HG03460 (cell line): ENCODE results near the gene ARHGAP20.
"Not testable (repeated sequence)": the region's sequence is repeated elsewhere in the genome, so short reads cannot be mapped to it uniquely, and the experiment has no call there.

Experiments used
- ATAC-seq: cut with Tn5 transposase; IDR thresholded peaks from one replicate; pipeline ENCODE4 v1.9.1; 2021; ENCODE audit not compliant: unreplicated experiment

ARHGAP20 gene

GRCh38 chr11:110619366-110619765 lies 92.9 kb downstream of the ARHGAP20 start:
- ATAC-seq = not testable (repeated sequence)

- ATAC-seq = no peak
These were observed 98.2 kb downstream of the ARHGAP20 start for GRCh38 chr11:110614031-110614430.

DNA sequence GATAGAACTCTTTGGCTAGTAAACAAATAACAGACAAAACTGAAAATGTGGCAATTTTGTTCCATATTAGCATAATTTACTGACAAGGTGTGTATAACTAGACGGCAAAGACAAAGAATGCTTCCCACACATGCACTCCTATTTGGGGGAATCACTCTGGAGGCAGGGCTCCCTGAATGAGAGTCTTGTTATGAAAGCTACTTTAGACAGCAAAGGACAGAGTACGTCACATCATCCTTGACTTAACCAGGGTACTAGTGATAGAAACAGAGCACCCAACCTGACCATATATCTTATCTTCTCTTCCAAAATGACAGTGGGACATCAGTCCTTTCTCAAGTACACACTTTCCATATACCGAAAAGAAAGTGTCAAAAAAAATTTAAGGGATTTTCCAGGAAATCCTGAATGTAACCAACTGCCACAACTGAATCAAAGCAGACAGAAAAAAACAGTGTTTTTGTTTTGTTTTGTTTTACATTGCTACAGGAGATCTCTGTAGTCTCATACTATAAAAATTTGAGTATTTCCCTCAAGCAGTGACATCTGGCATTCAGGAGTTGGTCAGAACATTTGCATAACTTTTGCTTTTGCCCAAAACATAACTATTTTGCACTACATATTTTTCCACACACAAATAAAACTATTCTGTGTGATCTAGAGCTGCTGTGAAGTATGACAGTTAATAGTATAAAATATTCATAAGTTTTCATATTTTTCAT lies 98.9 kb downstream of the ARHGAP20 start:
- ATAC-seq = no peak

GRCh38 chr11:110606415-110606814 lies 105.8 kb downstream of the ARHGAP20 start:
- no peak for ATAC-seq

DNA sequence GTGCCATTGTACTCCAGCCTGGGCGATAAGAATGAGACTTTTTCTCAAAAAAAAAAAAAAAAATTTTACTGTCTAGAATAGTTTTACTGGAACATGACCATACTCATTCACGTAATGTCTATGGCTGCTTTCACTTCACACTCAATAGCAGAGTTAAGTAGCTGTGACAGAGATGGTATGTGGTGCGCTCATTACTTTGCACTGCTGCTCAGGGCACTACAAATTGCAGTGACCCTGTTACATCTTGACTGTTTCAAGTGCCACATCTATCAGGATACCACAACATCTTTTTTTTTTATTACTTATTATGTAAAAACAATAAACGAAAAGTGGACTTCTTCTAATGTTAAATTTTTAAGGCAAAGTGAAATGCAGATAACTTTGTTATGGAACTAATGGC lies 110.3 kb downstream of the ARHGAP20 start:
- ATAC-seq = no peak

DNA sequence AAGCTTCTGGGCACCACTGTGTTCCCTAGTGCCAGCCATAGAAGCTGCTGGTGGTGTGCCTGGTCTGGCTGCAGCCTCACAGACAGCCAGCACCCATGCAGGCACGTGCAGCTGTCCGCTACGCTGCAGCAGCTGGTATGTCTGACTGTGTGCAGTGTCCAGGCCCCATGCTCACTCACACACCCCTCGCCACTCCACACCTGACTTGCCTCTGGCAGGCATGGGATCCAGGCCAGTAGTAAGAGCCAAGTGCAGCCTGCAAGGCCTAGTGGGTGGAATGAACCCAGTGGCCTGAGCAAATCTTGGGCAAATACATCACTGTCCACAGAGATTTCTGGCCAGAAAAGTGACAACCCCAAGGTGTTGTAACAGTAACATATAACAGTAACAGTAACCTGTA lies 111.9 kb downstream of the ARHGAP20 start:
- ATAC-seq = no peak

GRCh38 chr11:110599207-110599606 lies 113.0 kb downstream of the ARHGAP20 start:
- ATAC-seq = no peak

DNA sequence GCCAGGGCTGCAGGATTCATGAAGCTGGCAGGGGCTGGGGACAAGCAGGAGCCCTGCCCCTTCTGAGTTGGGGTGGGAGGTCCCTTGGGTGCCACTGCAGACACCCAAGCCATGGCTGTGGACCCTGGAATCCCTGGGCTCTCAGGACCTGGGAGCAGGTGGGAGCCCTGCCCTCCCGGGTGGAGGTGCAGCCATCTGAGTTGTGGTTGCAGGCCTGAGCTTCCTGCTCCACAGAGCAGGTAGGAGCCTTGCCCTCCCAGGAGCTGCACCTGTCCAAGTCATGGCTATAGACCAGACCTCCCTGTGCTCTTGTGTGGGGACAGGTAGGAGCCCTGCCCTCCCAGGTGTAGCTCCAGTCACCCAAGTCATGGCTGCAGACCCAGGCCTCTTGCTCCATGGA lies 113.5 kb downstream of the ARHGAP20 start:
- ATAC-seq = no peak

DNA sequence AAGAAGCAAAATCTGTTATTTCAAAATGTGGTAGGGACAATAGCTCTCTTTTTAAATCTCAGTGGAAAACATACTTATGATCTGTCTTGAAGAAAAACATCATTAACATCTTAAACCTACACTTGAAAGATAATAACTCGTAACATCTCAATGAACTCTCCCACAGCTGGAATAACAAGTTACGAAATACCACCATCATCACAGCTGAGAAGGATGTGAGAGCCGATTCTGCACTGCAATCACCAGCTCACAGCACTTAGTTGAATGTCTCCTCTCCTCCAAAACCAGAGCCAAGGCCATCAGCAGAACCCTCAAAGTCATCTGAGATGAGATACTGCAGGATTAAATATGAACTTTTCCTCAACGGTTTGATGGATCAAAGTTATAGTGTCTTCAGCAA lies 124.3 kb downstream of the ARHGAP20 start:
- ATAC-seq = no peak

DNA sequence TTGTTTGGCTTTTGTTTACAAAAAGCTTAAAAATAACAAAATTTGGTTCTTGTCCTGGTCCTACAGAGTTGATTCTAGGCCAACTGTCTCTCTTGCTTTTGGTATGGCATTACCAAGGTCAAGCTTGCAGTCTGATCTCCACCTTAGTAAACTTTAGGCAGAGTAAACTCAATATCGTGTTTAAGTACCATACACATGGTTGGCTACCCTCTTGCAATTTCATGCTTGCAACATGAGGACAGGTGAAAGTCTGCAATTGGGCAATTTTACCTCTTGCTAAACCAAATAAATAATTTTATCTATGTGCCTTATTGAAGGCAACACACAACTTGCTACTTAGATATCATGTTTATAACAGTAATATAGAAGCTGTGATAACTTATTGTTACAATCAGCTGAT lies 125.1 kb downstream of the ARHGAP20 start:
- no peak for ATAC-seq

GRCh38 chr11:110584150-110584549 lies 128.1 kb downstream of the ARHGAP20 start:
- ATAC-seq = no peak

DNA sequence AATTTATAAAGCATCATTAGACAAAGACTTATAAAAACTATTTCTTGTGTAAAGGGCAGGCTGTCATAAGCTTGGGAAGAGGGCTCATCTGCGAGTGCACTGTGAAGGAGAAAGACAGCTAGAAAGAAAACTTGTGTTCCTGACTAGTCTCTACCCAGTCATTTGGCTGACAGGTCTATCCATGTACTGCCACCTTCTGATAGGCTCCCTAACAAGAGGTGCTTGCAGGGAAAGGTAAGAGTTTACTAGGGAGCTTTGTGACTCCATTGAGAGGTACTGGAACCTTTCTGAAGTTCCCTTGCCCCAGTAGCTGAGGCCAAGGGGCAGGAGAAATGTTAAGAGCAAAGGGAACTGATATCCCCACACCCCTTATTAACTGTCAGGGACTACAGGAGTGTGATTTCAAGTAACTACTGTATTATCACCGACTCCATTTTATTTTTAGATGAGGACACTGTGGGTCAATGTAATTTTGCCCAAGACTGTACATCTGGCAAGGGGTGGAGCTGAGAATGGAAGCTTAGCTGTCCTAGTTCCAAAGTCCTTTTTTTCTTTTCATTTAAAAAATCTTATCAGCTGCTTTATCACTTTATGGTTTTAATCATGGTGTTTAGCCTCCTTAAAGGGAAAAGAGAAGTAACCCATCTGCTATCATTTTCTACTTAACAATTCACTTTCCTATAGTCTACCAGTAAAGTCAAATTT lies 129.4 kb downstream of the ARHGAP20 start:
- no peak for ATAC-seq

GRCh38 chr11:110580571-110580970 lies 131.7 kb downstream of the ARHGAP20 start:
- no peak for ATAC-seq

DNA sequence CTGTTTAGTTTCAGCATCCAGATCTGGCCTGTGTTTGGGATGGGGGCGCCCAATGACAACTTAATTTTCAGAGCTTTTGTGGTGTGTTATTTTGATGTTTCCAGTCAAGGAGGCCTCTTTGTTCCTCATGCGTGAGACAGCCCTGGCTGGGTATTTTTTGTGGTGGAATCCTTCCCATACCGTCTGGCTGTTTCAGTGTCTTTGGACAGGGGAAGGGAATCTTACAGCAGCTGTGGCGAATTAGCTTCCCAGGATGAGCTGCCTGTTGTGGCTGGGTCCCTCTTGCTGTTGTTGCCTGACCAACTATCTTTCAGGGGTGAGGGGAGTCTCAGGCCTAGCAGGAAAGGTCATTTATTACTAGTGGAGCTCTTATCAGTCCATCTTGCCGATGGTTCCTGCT lies 138.8 kb downstream of the ARHGAP20 start:
- ATAC-seq = no peak

DNA sequence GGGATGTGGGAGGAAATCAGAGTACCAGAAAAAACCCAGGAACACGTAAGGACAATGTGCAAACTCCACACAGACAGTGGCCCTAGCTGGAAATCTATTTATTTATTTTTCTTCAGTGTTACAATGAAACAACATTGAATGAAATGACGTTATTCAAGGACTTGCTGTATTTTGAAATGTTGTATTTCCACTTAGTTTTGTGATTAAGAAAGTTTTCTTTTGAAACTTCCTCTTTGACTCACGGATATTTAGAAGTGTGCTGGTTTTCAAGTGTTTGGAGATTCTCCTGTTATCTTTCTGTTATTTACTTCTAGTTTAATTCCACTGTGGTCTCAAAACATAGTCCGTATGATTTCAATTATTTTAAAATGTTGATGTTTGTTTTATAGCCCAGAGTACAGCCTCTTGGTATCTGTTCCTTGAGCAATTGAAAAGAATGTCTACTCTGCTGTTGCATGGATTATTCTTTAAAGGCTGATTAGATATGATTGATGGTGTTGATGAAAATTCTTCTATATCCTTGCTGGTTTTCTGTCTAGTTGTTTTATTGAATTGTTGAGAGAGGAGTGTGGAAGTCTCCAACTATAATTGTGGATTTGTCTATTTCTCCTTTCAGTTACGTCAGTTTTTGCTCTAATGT lies 141.0 kb downstream of the ARHGAP20 start:
- ATAC-seq = no peak

DNA sequence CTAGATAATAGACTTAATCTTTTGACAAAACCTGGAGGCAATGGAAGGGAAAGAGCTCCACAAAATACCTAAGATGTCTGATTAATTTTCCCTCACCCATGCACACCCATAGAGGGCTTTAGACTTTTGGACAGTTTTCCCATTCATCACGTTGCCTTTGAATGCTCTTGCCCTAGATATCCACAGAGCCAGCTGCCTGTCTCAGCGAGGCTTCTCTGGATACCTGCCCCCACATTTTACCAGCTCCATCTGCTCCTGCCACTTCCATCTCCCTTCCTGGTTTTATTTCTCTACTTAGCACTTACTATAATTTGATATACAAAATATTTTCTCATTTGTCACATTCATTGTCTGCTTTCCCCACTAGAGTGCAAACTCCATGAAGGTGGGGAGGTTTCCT lies 145.7 kb downstream of the ARHGAP20 start:
- ATAC-seq = no peak

GRCh38 chr11:110565357-110566336 lies 146.6 kb downstream of the ARHGAP20 start:
- ATAC-seq = no peak

DNA sequence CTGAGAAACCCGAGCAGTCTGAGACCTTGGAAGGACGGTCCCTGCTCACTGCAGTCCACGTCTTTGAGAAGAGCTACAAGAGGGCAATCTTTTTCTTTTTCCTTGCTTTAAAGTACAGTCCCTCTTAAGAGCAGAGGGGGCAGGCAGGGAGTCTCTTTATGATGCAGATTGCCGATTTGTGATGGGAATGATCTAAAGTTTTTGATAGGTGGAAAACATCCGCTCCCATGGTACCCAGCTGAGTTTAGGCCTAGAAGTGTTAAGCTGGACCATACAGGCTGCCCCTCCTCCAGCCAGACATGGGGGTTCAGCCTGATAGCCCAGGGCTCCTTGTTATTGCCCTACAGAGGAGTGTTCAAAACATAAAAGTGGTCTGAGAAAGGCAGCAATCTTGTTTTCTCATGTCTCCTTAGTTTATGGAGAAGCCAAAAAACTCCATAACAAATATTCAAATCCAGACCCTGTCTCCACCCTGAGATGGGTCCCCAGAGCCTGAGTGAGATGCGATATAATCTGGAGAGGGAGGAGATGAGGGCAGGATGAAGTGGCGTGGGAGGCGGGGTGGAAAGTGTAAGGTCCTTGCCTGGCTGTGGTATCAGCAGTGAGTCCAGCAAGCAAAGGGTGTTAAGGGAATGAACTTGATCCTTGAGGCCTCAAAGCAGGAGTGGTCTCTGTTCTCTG lies 147.4 kb downstream of the ARHGAP20 start:
- ATAC-seq = no peak

GRCh38 chr11:110544779-110545178 lies 167.5 kb downstream of the ARHGAP20 start:
- ATAC-seq = no peak

GRCh38 chr11:110538154-110538553 lies 174.1 kb downstream of the ARHGAP20 start:
- ATAC-seq = no peak
